Mucosa of stomach (tissue), 1 donor: ENCODE data around the gene PSAP.

Experiments
- H3K27me3 ChIP-seq: one replicate; pipeline ENCODE4 v1.7.0; 2013; ENCODE audit warnings: mild to moderate bottlenecking, low read length; ENCODE audit not compliant: control insufficient read depth, insufficient read depth
- H3K36me3 ChIP-seq: one replicate; pipeline ENCODE4 v1.7.0; 2013; ENCODE audit warnings: low read length; ENCODE audit not compliant: control insufficient read depth, insufficient read depth
- H3K4me1 ChIP-seq: one replicate; pipeline ENCODE4 v1.7.0; 2013; ENCODE audit warnings: mild to moderate bottlenecking, low read length; ENCODE audit not compliant: control insufficient read depth, insufficient read depth
- H3K4me3 ChIP-seq: one replicate; pipeline ENCODE4 v1.7.0; 2013; ENCODE audit warnings: low read length
- H3K9ac ChIP-seq: one replicate; pipeline ENCODE4 v1.7.0; 2013; ENCODE audit warnings: mild to moderate bottlenecking, low read length, moderate library complexity
- H3K9me3 ChIP-seq: one replicate; pipeline ENCODE4 v1.7.0; 2013; ENCODE audit warnings: mild to moderate bottlenecking, low read length, moderate library complexity; ENCODE audit not compliant: control insufficient read depth
- donor health status: Pancreatic carcinoma.

The PSAP gene

GRCh38 chr10:71838264-71839211 is 12.5 kb downstream of the PSAP start:
- peaks cover 37% of the 10 kb centered on the region for H3K4me1 ChIP-seq
- no peaks in the 10 kb centered on the region for H3K27me3 ChIP-seq
- H3K9ac ChIP-seq, result no peak overlapping the region
- H3K36me3 ChIP-seq, result peaks cover 7% of the 10 kb centered on the region
- H3K9me3 ChIP-seq, result no peaks in the 10 kb centered on the region
- no peak overlapping the region for H3K4me3 ChIP-seq

- Histone ChIP-seq H3K27me3 (no peaks in the 10 kb centered on the region), H3K9ac (no peak overlapping the region), H3K4me1 (peaks cover 47% of the 10 kb centered on the region), H3K4me3 (no peak overlapping the region), H3K9me3 (no peaks in the 10 kb centered on the region), H3K36me3 (peaks cover 9% of the 10 kb centered on the region)
Measured at GRCh38 chr10:71837098-71837827, 13.8 kb downstream of the PSAP start.

DNA sequence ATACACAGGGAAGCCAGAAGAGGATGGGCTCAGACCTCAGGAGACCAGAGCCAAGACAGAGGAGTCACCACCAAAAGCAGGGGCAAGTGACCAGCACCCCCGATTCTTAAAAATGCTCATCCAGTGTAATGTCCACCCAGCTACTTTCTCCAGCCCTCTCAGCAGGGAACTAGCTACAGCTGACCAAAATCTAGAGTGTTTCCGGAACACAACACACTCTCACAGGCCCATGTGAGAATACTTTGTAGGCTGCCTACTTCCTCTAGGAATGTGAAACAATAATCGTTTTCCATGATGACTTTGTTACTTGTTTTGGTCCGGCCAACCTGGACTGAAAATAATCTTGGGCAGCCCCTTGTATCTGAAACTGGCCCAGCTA is 14.5 kb downstream of the PSAP start:
- Histone ChIP-seq H3K27me3 (no peaks in the 10 kb centered on the region), H3K9me3 (no peaks in the 10 kb centered on the region), H3K4me1 (peaks cover 53% of the 10 kb centered on the region), H3K36me3 (peaks cover 9% of the 10 kb centered on the region), H3K4me3 (no peak overlapping the region), H3K9ac (no peak overlapping the region)

DNA sequence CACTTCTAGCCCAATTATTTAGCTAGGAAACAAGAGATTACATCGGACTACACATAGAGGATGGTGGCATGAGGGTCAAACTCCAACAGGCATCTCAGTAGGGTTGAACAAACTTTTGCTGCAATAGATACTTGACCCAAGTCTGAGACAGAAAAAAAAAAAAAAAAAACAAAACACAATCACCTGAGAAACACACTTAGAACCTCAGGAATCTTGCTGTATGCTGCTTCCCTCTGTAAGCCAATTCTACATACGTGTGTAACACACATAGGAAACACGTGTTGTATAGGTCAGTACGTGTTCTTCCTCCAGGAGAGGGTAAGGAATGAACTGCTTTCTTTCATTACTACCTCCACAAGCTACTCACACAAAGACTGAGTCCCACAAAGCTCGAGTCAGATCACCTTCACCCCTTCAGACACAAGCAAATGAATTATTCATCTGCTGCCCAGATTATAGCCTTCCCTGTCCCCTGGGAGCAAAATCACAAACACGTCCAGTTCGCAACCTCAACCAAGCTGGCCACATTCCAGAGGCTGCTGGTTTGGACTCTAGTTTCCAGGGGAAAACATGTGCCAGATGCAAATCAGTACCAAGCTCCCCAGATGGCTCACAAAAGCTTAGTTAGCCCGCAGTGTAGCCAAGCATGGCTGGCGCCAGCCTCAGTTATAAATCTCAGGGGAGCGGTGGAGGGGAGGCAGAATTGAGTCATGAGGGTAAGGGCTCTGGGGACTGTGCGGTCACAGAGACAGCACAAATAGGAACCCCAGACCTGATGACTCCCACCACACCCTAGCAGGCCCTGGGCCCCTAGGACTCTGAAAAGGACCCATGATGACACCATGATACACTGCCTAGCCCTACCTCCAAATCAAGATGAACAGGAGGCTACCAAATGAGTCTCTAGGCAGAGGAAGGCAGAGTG is 15.1 kb downstream of the PSAP start:
- H3K36me3 ChIP-seq, result peaks cover 14% of the 10 kb centered on the region
- no peak overlapping the region for H3K4me3 ChIP-seq
- no peaks in the 10 kb centered on the region for H3K9me3 ChIP-seq
- H3K4me1 ChIP-seq, result peaks cover 55% of the 10 kb centered on the region
- H3K9ac ChIP-seq, result no peak overlapping the region
- H3K27me3 ChIP-seq, result no peaks in the 10 kb centered on the region

DNA sequence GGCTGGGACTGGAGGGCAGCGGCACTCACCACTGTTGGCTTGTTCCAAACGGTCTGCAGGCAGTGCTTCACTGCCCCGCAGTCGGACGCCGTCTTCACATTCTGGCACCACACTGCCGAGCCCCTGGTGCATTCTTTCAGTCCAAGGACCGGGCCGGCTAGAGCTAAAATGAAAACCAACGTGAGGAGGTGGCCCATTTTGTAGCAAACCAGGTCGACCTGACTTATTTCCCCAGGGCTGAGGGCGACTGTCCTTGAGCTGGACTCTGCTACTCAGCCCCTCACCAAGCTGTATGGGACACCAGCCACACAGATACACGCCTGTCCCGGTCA is 16.7 kb downstream of the PSAP start:
- Histone ChIP-seq H3K36me3 (peaks cover 15% of the 10 kb centered on the region), H3K4me1 (peaks cover 47% of the 10 kb centered on the region), H3K27me3 (no peaks in the 10 kb centered on the region), H3K9ac (no peak overlapping the region), H3K9me3 (no peaks in the 10 kb centered on the region), H3K4me3 (no peak overlapping the region)

DNA sequence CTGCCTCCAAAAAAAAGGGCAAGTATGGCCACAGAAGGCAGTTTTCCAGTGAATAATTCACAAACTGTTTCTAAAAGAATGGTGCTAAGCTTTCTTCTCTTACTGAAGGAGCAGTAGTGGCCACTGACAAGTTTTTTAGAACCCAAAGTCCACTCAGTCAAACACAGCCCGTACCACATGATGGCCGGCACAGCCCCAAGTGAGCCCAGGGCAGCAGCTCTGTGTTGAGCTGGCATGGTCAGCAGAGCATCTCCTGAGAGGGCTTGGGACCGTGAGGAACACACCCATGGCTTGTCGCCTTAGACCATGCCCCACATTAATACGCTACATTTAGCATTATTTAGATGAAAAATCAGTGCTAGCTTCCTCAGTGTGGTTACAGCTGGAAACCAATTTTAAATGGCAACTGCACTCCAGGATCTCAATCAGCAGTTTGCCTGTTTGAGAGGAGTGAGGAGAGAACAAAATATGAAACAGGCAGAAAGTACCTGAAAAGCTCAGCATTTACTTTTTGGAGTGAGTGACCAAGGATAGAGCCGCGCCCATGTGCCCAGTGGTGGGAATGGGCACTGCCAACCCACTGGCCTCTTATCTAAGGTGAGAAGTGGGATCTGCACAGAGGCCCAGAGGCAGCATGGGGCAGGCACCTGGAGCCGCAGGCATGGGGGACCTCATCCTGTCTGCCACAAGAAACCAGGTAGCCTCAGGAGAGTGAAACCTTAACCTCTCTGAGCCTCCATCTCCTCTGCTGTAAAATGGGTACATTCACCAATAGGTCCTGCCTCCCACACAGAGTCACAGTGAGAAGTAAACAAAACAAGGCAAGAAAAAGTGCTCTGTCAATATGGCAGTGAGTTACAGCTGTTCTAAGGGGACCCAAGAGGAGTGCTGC is 17.4 kb downstream of the PSAP start:
- H3K36me3 ChIP-seq, result peaks cover 19% of the 10 kb centered on the region
- no peak overlapping the region for H3K4me3 ChIP-seq
- peaks cover 47% of the 10 kb centered on the region for H3K4me1 ChIP-seq
- no peak overlapping the region for H3K9ac ChIP-seq
- no peaks in the 10 kb centered on the region for H3K9me3 ChIP-seq
- H3K27me3 ChIP-seq, result no peaks in the 10 kb centered on the region

DNA sequence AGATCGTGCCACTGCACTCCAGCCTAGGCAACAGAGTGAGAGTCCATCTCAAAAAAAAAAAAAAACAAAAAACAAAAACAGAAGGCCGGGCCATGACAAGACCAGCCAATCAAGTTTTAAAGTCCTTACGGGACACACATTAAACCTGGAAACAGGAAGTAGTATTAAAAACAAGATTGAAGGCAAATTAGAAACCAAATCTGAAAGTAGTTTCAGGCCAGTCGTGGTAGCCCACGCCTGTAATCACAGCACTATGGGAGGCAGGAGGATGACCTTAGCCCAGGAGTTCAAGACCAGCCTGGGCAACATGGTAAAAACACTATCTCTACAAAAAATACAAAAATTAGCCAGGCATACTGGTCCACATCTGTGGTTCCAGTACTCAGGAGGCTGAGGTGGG is 18.1 kb downstream of the PSAP start:
- Histone ChIP-seq H3K4me1 (peaks cover 42% of the 10 kb centered on the region), H3K27me3 (no peaks in the 10 kb centered on the region), H3K9me3 (no peaks in the 10 kb centered on the region), H3K36me3 (peaks cover 25% of the 10 kb centered on the region), H3K4me3 (no peak overlapping the region), H3K9ac (no peak overlapping the region)

DNA sequence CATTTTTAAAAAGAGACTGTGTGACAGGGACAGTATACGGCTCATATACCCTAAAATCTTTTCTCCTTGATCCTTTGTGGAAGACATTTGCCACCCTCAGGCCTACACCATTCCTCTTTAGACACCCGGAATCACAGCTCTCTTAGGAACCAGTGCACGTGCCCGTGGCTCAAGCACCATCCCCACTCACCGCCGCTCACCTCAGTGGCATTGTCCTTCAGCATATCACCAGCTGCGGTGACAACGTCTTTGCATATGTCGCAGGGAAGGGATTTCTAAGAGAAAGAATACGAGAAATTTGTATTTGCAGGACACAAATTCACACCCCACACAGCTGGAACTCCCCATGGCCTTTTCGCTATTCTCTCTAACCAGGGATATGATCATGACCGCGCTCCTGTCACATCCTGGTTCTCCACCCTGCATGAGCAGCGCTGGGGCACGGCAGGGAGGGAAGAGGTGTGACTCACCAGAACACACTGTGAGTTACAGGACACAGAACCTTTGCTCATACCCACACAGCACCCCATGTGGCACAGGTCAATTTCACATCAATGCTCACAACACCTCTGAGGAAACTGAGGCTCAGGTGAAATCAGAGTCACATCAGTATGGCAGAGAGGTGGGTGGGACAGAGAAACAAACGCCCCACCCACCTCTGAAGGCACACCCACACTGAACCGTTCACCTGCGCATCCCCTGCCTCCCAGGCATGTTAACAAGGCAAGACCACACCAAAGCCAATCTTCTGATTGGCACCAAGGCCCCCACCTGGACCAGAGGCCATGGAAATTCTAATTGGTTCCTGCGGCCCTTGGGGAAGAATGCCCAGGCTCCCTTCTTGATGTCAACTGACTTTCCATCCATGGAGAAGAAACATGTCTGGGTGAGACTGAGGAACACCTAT is 19.2 kb downstream of the PSAP start:
- peaks cover 33% of the 10 kb centered on the region for H3K4me1 ChIP-seq
- no peaks in the 10 kb centered on the region for H3K9me3 ChIP-seq
- no peaks in the 10 kb centered on the region for H3K27me3 ChIP-seq
- H3K9ac ChIP-seq, result no peak overlapping the region
- H3K36me3 ChIP-seq, result peaks cover 29% of the 10 kb centered on the region
- H3K4me3 ChIP-seq, result no peak overlapping the region

- no peaks in the 10 kb centered on the region for H3K9me3 ChIP-seq
- peaks cover 38% of the 10 kb centered on the region for H3K36me3 ChIP-seq
- peaks cover 24% of the 10 kb centered on the region for H3K4me1 ChIP-seq
- no peak overlapping the region for H3K4me3 ChIP-seq
- no peaks in the 10 kb centered on the region for H3K27me3 ChIP-seq
- no peak overlapping the region for H3K9ac ChIP-seq
Measured at GRCh38 chr10:71830726-71831125, 20.3 kb downstream of the PSAP start.

- Histone ChIP-seq H3K4me3 (no peak overlapping the region), H3K27me3 (no peaks in the 10 kb centered on the region), H3K9ac (no peak overlapping the region), H3K9me3 (no peaks in the 10 kb centered on the region), H3K4me1 (peaks cover 21% of the 10 kb centered on the region), H3K36me3 (peaks cover 43% of the 10 kb centered on the region)
Measured at GRCh38 chr10:71829896-71830295, 21.2 kb downstream of the PSAP start.
